ENCODE results near the gene RC3H2.
A peak's percentile ranks its signal among the peaks of the same experiment; 100 is the strongest.
"Not testable (repeated sequence)": the region's sequence is repeated elsewhere in the genome, so short reads cannot be mapped to it uniquely, and the experiment has no call there.

RC3H2 gene

GRCh38 chr9:122846371-122846940 lies 58.7 kb downstream of the RC3H2 start:
- no peak for DNase-seq (ENCODE audit: low read depth, low spot score)

GRCh38 chr9:122845116-122845515 lies 60.0 kb downstream of the RC3H2 start:
- DNase-seq (ENCODE audit: low read depth, low spot score) = no peak

DNA sequence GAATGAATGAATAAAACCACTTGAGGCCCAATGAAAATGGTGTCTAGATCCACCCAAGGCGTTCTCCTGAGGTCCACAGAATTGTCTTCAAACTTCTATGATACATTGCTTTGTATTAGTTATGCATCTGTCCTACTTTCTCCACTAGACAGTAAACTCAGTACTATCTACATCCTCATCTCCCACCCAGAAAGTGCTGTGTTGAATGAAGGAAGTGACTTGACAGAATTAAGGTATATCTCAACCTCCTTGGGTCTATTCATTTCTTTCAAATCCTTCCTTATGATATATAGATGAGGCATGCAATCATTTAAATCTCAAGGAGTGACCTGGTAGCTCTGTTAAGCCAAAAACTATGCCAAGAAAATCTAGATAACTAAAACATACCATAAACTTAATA lies 61.0 kb downstream of the RC3H2 start:
- DNase-seq (ENCODE audit: low read depth, low spot score) = no peak

DNA sequence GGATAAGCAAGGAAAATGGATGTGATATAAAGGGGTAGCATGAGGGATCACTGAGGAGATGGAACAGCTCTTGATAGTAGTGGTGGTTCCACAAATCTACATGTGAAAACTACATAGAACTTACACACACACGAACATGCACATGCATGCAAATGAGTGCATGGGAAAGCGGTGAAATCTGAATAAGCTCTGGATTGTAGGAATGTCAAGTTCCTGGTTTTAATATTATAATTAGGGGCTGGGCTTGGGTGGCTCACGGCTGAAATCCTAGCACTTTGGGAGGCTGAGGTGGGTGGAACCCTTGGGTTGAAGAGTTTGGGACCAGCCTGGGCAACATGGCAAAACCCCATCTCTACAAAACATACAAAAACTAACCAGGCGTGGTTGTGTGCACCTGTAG lies 63.7 kb downstream of the RC3H2 start:
- no peak for DNase-seq (ENCODE audit: low read depth, low spot score)

GRCh38 chr9:122838441-122838840 lies 66.7 kb downstream of the RC3H2 start:
- DNase-seq (ENCODE audit: low read depth, low spot score) = not testable (repeated sequence)

GRCh38 chr9:122837266-122837850 lies 67.8 kb downstream of the RC3H2 start:
- no peak for DNase-seq (ENCODE audit: low read depth, low spot score)

- DNase-seq (ENCODE audit: low read depth, low spot score) = no peak
These were observed 69.8 kb downstream of the RC3H2 start for GRCh38 chr9:122835313-122835731.

GRCh38 chr9:122832194-122832593 lies 73.0 kb downstream of the RC3H2 start:
- DNase-seq (ENCODE audit: low read depth, low spot score) = no peak

DNA sequence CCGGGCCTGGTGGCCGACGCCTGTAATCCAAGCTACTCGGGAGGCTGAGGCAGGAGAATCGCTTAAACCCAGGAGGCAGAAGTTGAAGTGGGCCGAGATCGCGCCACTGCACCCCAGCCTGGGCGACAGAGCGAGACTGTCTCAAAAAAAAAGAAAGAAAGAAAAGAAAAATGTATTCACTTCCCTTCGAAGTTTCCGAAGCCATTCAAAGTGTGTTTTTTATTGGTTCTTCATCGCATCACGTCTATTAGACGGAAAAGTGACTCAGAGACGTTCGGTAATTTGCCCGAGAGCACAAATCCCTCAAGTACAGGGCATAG lies 76.2 kb downstream of the RC3H2 start:
- DNase-seq (ENCODE audit: low read depth, low spot score) = not testable (repeated sequence)

DNA sequence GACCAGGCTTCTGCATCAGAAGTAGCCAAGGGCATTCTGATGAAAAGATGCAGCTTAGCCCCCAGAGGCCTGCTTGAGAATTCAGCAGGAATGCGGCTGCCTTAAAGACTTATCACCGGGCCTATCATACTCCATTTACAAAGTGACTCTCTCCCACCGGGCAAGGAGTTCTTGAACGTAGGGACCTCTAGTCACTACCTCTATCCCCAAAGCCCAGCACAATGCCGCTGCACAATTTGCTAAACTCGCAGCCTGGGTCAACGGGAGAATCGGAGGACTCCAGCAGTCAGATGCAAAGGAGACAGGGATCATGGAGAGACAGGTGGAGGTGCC lies 77.4 kb downstream of the RC3H2 start:
- no peak for DNase-seq (ENCODE audit: low read depth, low spot score)

DNA sequence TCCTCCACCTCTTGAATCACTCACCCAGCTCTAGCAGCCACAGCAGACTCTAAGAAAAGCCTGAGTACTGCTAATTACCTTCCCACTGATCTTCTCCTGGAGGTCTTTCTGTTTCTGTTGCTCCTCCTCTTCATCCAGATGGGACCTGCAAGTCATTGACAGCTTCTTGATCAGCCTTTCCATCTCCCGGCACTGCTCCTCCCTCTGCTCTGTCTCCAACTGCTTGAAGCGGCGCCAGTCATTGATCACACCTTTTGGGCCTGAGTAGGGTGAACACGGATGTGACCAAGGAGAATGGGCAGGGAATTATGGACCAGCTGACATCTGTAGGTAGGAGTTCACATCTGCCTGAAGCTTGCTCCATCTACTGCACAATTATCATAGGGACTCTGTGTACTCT lies 82.2 kb downstream of the RC3H2 start:
- DNase-seq (ENCODE audit: low read depth, low spot score) = no peak

DNA sequence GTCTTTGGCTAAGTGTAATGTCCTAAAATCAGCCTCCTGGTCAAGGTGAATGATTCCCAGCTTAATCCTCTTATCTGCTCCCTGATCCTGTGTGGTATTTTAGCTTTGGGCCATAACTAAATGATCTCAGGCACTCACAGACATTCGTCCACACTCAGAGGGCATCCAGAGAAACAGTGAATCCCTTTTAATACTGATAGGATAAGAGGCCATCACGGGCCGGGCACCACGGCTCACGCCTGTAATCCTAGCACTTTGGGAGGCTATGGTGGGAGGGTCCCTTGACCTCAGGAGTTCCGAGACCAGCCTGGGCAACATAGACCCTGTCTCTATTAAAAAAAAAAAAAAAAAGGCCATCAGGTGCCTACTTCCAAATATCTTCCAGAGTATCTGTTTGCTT lies 83.1 kb downstream of the RC3H2 start:
- DNase-seq (ENCODE audit: low read depth, low spot score) = no peak

DNA sequence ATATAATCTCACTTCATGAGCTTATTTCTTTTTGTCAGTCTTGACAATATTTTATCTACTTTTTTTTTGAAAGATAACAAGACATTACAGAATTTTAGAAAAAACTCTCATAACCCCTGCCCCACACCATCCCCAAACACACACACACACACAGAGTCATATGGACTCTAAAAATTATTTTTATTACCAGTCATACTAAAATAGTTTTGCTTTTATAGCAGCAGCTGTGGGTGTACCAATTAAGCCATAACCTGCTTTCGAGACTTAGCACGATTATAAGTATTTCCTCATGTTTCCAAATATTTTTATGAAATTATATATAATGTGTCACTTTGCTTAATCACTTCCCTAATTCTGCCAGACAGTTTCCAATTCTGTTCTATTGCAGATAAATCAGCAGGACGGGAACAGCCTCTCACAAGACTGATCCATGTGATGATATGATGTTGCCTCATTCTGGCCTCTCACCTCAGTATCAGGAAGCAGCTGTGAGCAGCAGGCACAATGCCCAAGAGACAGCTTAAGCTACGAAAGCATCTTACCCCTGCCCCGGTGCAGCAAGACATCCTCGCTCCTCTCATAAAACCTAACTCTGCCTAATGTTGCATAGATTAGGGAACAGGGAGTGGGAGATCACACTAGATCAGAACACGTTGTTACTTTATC lies 83.7 kb downstream of the RC3H2 start:
- DNase-seq (ENCODE audit: low read depth, low spot score) = no peak

GRCh38 chr9:122820490-122820845 lies 84.7 kb downstream of the RC3H2 start:
- DNase-seq (ENCODE audit: low read depth, low spot score) = no peak

DNA sequence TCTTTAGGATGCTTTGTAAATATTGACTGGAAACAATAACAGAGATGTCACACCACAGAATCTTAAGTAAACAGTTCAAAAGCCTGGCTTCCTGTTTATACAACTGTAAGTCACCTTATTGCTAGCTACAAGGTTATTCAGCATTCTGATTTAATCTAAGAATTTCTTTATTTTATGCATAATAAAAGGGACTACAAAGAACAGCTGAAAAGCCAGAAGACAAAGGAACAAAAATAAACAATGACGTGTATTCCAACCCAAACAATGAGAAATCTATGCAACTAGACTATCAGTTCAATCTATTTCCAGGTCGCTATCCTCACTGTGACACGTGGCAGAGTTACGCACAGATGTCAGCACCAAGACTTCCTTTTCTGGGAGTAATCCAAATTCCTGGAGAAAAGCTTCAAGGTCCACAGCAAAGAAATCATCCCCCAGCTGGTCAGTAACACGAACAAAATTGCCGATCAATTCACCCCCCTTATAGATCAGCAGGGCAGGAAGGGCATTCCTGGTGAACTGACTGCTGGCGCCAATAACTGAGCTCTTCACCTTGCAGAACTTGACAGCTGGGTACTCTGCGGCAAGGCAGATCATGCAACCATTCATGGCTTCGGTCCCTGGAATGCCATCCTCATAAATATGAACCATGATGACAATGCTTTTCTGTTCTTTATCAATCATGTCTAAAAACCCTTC lies 85.2 kb downstream of the RC3H2 start:
- no peak for DNase-seq (ENCODE audit: low read depth, low spot score)

GRCh38 chr9:122819326-122819725 lies 85.8 kb downstream of the RC3H2 start:
- DNase-seq (ENCODE audit: low read depth, low spot score) = no peak

- no peak for DNase-seq (ENCODE audit: low read depth, low spot score)
These were observed 88.8 kb downstream of the RC3H2 start for GRCh38 chr9:122816163-122816867.

GRCh38 chr9:122815544-122815943 lies 89.6 kb downstream of the RC3H2 start:
- no peak for DNase-seq (ENCODE audit: low read depth, low spot score)

- no peak for DNase-seq (ENCODE audit: low read depth, low spot score)
These were observed 90.6 kb downstream of the RC3H2 start for GRCh38 chr9:122814545-122814944.

DNA sequence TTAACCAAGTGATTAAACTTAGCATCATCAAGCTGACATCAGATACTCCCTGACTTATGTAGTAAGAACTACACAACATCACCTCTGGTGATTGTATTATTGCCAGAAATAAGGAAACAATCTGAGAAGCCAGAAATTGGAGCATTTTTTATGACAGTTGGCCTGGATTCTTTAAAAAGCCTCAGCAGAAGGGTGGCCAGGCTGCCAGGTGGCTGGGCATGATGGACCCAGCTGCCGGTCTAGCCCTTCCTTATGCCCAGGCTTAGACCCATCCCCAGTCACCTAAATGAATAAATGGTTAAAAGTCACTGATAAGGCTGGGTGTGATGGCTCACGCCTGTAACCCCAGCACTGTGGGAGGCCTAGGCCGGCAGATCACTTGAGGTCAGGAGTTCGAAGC lies 92.4 kb downstream of the RC3H2 start:
- no peak for DNase-seq (ENCODE audit: low read depth, low spot score)

DNA sequence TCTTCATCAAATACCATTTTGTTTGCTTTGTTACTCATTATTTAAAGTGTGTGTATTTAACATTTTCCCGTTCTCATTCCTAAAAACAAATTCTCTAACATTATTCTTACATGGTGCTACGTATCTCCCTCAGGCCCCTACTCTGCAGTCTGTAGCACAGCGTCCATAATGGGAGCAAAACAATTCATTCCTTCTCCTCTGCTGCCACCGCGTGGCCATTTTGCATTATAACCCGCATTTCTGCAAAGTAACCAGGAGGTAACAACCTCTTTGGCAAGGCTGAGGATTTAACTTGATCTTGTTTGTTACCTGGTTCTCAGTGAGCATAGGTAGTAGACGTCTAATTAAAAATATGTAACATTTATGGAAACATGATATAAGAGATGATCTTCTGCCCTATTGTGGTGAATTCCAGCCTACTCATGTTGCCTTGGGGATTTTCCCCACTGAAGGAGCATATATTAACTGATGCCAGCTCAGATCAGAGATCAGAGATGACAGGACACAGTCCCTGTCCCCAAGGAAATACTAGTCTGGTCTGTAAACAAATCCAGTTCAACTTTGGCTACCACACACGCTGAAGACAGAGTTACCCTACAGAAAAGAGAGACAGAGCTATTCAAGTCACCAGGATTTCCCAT lies 94.7 kb downstream of the RC3H2 start:
- DNase-seq (ENCODE audit: low read depth, low spot score) = peak; percentile 64

DNA sequence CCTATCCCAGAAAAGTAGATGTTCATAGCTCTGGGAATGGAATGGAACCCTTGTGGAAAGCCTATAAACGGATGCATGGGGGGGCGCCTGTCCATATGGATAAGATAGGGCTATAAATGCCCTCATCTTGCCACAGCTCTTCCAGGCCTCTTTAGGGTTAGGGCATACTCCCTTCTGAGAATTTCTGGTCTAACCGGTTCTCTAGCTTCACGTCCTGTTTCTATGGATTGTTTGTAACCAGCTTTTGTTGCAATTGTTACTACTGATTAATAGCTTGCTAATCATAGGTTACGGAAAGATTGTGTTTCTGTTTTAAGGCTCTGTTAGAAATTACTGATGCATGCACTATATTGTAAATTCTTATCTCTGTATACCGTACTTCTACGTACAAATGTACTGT lies 95.9 kb downstream of the RC3H2 start:
- DNase-seq (ENCODE audit: low read depth, low spot score) = not testable (repeated sequence)

Measured in activated CD4-positive, CD25-positive, alpha-beta regulatory T cell treated with anti-CD3 and anti-CD28 coated beads, Interleukin-2, amount 50 U/mL, for 16 hours (primary cell).